Measurements from ENCODE around the gene RIPK4. TPM values are rescaled to one million over a fixed set of nuclear protein-coding genes. Genes with fewer than 3 reads are reported as not detected.
"Not testable (repeated sequence)": the region's sequence is repeated elsewhere in the genome, so short reads cannot be mapped to it uniquely, and the experiment has no call there.

RIPK4 gene
- total RNA-seq, 5 donors from 2014 or later (not counting 1 experiment from before 2014, with no cell fraction given) = 0.30 to 2.1 (median 0.63) TPM

DNA sequence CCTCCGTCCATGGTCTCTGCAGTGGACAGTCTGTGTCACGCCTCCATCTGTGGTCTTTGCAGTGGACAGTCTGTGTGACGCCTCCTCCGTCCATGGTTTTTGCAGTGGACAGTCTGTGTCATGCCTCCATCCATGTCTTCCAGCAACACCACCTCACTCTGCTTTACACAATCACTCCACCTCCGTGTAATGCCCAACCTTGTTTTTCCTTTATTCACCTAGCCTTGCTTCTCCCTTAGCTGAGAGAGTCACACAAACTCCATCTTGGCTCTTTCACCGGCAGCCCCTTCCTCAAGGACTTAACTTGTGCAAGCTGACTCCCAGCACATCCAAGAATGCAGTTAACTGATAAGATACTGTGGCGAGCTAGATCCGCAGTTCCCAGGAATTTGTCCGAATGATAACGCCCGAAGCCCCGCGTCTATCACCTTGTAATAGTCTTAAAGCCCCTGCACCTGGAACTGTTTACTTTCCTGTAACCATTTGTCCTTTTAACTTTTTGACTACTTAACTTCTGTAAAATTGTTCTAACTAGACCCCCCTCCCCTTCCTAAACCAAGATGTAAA, 52.5 kb downstream of the RIPK4 start:
- H3K9me3 ChIP-seq; H3K36me3 Mint-ChIP-seq; H3K36me3 ChIP-seq (ENCODE audit: control insufficient read depth in 2 of 2, extremely low read depth in 1 of 2, insufficient read depth in 1 of 2, low read length in 1 of 2); H3K4me1 ChIP-seq (ENCODE audit: control insufficient read depth in 1 of 2, extremely low read depth in 1 of 2, insufficient read depth in 2 of 2, low read length in 2 of 2); H3K4me1 Mint-ChIP-seq; H3K4me3 Mint-ChIP-seq; CTCF ChIA-PET; ATAC-seq (replicated peaks in 1 of 4); DNase-seq; POLR2A ChIA-PET; H3K4me3 ChIP-seq (ENCODE audit: control insufficient read depth in 1 of 2, extremely low read depth in 1 of 2, low read length in 1 of 2); H3K9me3 Mint-ChIP-seq; H3K27ac Mint-ChIP-seq; H3K27ac ChIP-seq (ENCODE audit: low read length): not testable (repeated sequence)
- H3K27me3 Mint-ChIP-seq = peaks cover 37 to 49% of the 10 kb centered on the region in 2 donors
- H3K27me3 ChIP-seq (replicated peaks in 1 of 2; ENCODE audit: control insufficient read depth in 2 of 2, extremely low read depth in 1 of 2, insufficient read depth in 2 of 2, low read length in 1 of 2) = peaks cover 0 to 61% of the 10 kb centered on the region in 2 experiments
- 55% methylated on average over 6 of the region's 13 CpGs for WGBS (ENCODE audit: insufficient coverage)

- Mint-ChIP-seq H3K27ac (no peak overlapping the region), H3K27me3 (peaks cover 44 to 53% of the 10 kb centered on the region in 2 donors), H3K9me3 (no peaks in the 10 kb centered on the region), H3K4me3 (no peak overlapping the region), H3K4me1 (peaks cover 2 to 6% (median 2%) of the 10 kb centered on the region in 3 donors), H3K36me3 (no peaks in the 10 kb centered on the region)
- H3K27ac ChIP-seq (ENCODE audit: low read length) = no peak overlapping the region
- H3K9me3 ChIP-seq = no peaks in the 10 kb centered on the region
- POLR2A ChIA-PET = no interaction called here
- no peaks in the 10 kb centered on the region for H3K4me1 ChIP-seq (ENCODE audit: control insufficient read depth in 1 of 2, extremely low read depth in 1 of 2, insufficient read depth in 2 of 2, low read length in 2 of 2)
- ATAC-seq (replicated peaks in 1 of 4) = no peak
- DNase-seq = no peak
- CTCF ChIA-PET = no interaction called here
- no peaks in the 10 kb centered on the region for H3K36me3 ChIP-seq (ENCODE audit: control insufficient read depth in 2 of 2, extremely low read depth in 1 of 2, insufficient read depth in 1 of 2, low read length in 1 of 2)
- H3K4me3 ChIP-seq (ENCODE audit: control insufficient read depth in 1 of 2, extremely low read depth in 1 of 2, low read length in 1 of 2) = no peak overlapping the region
- H3K27me3 ChIP-seq (replicated peaks in 1 of 2; ENCODE audit: control insufficient read depth in 2 of 2, extremely low read depth in 1 of 2, insufficient read depth in 2 of 2, low read length in 1 of 2) = peaks cover 0 to 58% of the 10 kb centered on the region in 2 experiments
- WGBS (ENCODE audit: insufficient coverage) = 75% methylated on average over 13 of the region's 22 CpGs
These were observed 53.2 kb downstream of the RIPK4 start for GRCh38 chr21:41713495-41714281.

GRCh38 chr21:41712730-41713129, 54.1 kb downstream of the RIPK4 start:
- POLR2A ChIA-PET = no interaction called here
- no peaks in the 10 kb centered on the region for H3K36me3 ChIP-seq (ENCODE audit: control insufficient read depth in 2 of 2, extremely low read depth in 1 of 2, insufficient read depth in 1 of 2, low read length in 1 of 2)
- no peak overlapping the region for H3K4me3 ChIP-seq (ENCODE audit: control insufficient read depth in 1 of 2, extremely low read depth in 1 of 2, low read length in 1 of 2)
- Mint-ChIP-seq H3K9me3 (no peaks in the 10 kb centered on the region), H3K27me3 (peaks cover 45 to 53% of the 10 kb centered on the region in 2 donors), H3K27ac (no peak overlapping the region), H3K4me1 (peaks cover 0 to 2% (median 2%) of the 10 kb centered on the region in 3 donors), H3K36me3 (no peaks in the 10 kb centered on the region), H3K4me3 (no peak overlapping the region)
- DNase-seq = no peak
- CTCF ChIA-PET = no interaction called here
- H3K4me1 ChIP-seq (ENCODE audit: control insufficient read depth in 1 of 2, extremely low read depth in 1 of 2, insufficient read depth in 2 of 2, low read length in 2 of 2) = no peaks in the 10 kb centered on the region
- no peak overlapping the region for H3K27ac ChIP-seq (ENCODE audit: low read length)
- H3K9me3 ChIP-seq = no peaks in the 10 kb centered on the region
- WGBS (ENCODE audit: insufficient coverage) = no CpG with 5 or more reads among the region's 9 CpGs
- ATAC-seq (replicated peaks in 1 of 4) = no peak
- peaks cover 0 to 60% of the 10 kb centered on the region in 2 experiments for H3K27me3 ChIP-seq (replicated peaks in 1 of 2; ENCODE audit: control insufficient read depth in 2 of 2, extremely low read depth in 1 of 2, insufficient read depth in 2 of 2, low read length in 1 of 2)

GRCh38 chr21:41712201-41712600, 54.7 kb downstream of the RIPK4 start:
- Mint-ChIP-seq H3K9me3 (no peaks in the 10 kb centered on the region), H3K27me3 (peaks cover 45 to 53% of the 10 kb centered on the region in 2 donors), H3K4me3 (no peak overlapping the region), H3K27ac (no peak overlapping the region), H3K36me3 (no peaks in the 10 kb centered on the region), H3K4me1 (peaks cover 0 to 2% (median 2%) of the 10 kb centered on the region in 3 donors)
- no peak for DNase-seq
- no peaks in the 10 kb centered on the region for H3K9me3 ChIP-seq
- no peak overlapping the region for H3K4me3 ChIP-seq (ENCODE audit: control insufficient read depth in 1 of 2, extremely low read depth in 1 of 2, low read length in 1 of 2)
- 45% methylated on average over 7 of the region's 18 CpGs for WGBS (ENCODE audit: insufficient coverage)
- peaks cover 0 to 58% of the 10 kb centered on the region in 2 experiments for H3K27me3 ChIP-seq (replicated peaks in 1 of 2; ENCODE audit: control insufficient read depth in 2 of 2, extremely low read depth in 1 of 2, insufficient read depth in 2 of 2, low read length in 1 of 2)
- H3K4me1 ChIP-seq (ENCODE audit: control insufficient read depth in 1 of 2, extremely low read depth in 1 of 2, insufficient read depth in 2 of 2, low read length in 2 of 2) = no peaks in the 10 kb centered on the region
- H3K36me3 ChIP-seq (ENCODE audit: control insufficient read depth in 2 of 2, extremely low read depth in 1 of 2, insufficient read depth in 1 of 2, low read length in 1 of 2) = no peaks in the 10 kb centered on the region
- no peak overlapping the region for H3K27ac ChIP-seq (ENCODE audit: low read length)
- ChIA-PET POLR2A (no interaction called here), CTCF (no interaction called here)
- no peak for ATAC-seq (replicated peaks in 1 of 4)

- H3K27me3 ChIP-seq (replicated peaks in 1 of 2; ENCODE audit: control insufficient read depth in 2 of 2, extremely low read depth in 1 of 2, insufficient read depth in 2 of 2, low read length in 1 of 2) = peaks cover 0 to 55% of the 10 kb centered on the region in 2 experiments
- ATAC-seq (replicated peaks in 1 of 4) = no peak
- no peaks in the 10 kb centered on the region for H3K9me3 ChIP-seq
- no peak for DNase-seq
- Mint-ChIP-seq H3K36me3 (no peaks in the 10 kb centered on the region), H3K4me1 (peaks cover 0 to 2% (median 2%) of the 10 kb centered on the region in 3 donors), H3K4me3 (no peak overlapping the region), H3K9me3 (peaks cover 0 to 3% (median 0%) of the 10 kb centered on the region in 3 donors), H3K27ac (no peak overlapping the region), H3K27me3 (peaks cover 47 to 58% of the 10 kb centered on the region in 2 donors)
- no peak overlapping the region for H3K27ac ChIP-seq (ENCODE audit: low read length)
- H3K4me3 ChIP-seq (ENCODE audit: control insufficient read depth in 1 of 2, extremely low read depth in 1 of 2, low read length in 1 of 2) = no peak overlapping the region
- WGBS (ENCODE audit: insufficient coverage) = 75% methylated on average over 12 of the region's 13 CpGs
- ChIA-PET CTCF (no interaction called here), POLR2A (no interaction called here)
- H3K36me3 ChIP-seq (ENCODE audit: control insufficient read depth in 2 of 2, extremely low read depth in 1 of 2, insufficient read depth in 1 of 2, low read length in 1 of 2) = no peaks in the 10 kb centered on the region
- no peaks in the 10 kb centered on the region for H3K4me1 ChIP-seq (ENCODE audit: control insufficient read depth in 1 of 2, extremely low read depth in 1 of 2, insufficient read depth in 2 of 2, low read length in 2 of 2)
These were observed 55.3 kb downstream of the RIPK4 start for GRCh38 chr21:41711416-41712007.

DNA sequence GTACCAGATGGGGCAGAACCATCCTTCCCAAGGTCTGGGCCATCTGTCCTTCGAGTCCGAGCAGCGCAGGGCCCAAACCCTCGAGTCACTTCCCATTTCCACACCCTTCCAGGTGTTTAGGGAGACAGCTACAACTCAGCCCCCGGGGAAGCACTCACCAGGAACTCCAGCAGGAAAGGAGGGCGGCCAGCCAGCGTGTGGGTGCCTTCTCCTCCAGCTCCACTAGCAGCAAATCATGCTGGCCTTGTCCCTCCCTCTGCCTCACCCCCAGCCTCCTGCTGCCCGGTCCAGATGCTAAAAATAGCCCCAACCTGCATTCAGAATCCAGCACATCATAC, 56.1 kb downstream of the RIPK4 start:
- Histone ChIP-seq H3K9me3 (no peaks in the 10 kb centered on the region), H3K4me3 (ENCODE audit: control insufficient read depth in 1 of 2, extremely low read depth in 1 of 2, low read length in 1 of 2) (no peak overlapping the region), H3K36me3 (ENCODE audit: control insufficient read depth in 2 of 2, extremely low read depth in 1 of 2, insufficient read depth in 1 of 2, low read length in 1 of 2) (no peaks in the 10 kb centered on the region), H3K27ac (ENCODE audit: low read length) (no peak overlapping the region), H3K27me3 (replicated peaks in 1 of 2; ENCODE audit: control insufficient read depth in 2 of 2, extremely low read depth in 1 of 2, insufficient read depth in 2 of 2, low read length in 1 of 2) (peaks cover 0 to 57% of the 10 kb centered on the region in 2 experiments), H3K4me1 (ENCODE audit: control insufficient read depth in 1 of 2, extremely low read depth in 1 of 2, insufficient read depth in 2 of 2, low read length in 2 of 2) (no peaks in the 10 kb centered on the region)
- H3K4me1 Mint-ChIP-seq = peaks cover 0 to 2% (median 2%) of the 10 kb centered on the region in 3 donors
- H3K27ac Mint-ChIP-seq = no peak overlapping the region
- peaks cover 0 to 3% (median 0%) of the 10 kb centered on the region in 3 donors for H3K9me3 Mint-ChIP-seq
- POLR2A ChIA-PET = no interaction called here
- H3K27me3 Mint-ChIP-seq = peaks cover 42 to 52% of the 10 kb centered on the region in 2 donors
- no peaks in the 10 kb centered on the region for H3K36me3 Mint-ChIP-seq
- no peak overlapping the region for H3K4me3 Mint-ChIP-seq
- WGBS (ENCODE audit: insufficient coverage) = 66% methylated on average over 8 of the region's 8 CpGs
- CTCF ChIA-PET = no interaction called here
- DNase-seq (no peak), ATAC-seq (replicated peaks in 1 of 4) (no peak)

Data from T-cell (primary cell).